22Rv1 (cell line): ENCODE measurements around the gene GARIN3.

Source experiments
- H3K27ac ChIP-seq: fragments of 450-650 bp; 2 replicates; pipeline ENCODE4 v1.5.1; 2017
- ZFX ChIP-seq: fragments of 450-650 bp; IDR thresholded peaks from 2 replicates; pipeline ENCODE4 v1.6.1; 2017; ENCODE audit warnings: antibody characterized with exemption, borderline replicate concordance
- TF ChIP-seq, protein P1 (sequence below): fragments of 450-650 bp; IDR thresholded peaks from 2 replicates; pipeline ENCODE4 v1.5.1; 2017; ENCODE audit warnings: mild to moderate bottlenecking

GARIN3 gene

DNA sequence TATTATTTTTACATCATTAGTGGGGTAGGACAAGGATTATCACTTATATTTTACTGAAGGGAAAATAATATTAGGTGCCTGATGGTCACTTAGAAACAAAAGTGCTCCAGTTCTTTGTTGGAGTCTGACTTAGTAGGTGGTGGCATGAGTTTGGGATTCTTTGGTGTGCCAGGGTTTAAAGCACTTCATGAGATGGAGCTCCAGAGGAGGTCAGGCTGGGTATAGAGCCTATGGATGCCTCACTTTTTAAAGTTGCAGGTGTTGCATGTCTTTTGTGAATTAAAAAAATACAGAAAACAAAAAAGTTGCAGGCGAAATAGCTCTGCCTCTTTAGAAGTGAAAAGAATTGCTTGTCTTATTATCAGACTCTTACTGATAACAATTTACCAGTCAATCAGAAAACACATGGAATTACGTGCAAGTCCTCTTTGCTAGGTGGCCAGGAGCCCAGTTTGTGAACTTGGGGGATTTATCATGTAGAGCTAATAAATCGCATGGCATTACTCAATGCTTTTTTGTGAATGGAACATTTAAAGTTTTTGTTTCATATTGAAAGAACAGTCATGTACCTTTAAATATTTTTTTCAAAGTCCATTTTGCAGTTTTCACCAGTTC, 16.2 kb upstream of the GARIN3 start:
- TF ChIP-seq, protein P1, sequence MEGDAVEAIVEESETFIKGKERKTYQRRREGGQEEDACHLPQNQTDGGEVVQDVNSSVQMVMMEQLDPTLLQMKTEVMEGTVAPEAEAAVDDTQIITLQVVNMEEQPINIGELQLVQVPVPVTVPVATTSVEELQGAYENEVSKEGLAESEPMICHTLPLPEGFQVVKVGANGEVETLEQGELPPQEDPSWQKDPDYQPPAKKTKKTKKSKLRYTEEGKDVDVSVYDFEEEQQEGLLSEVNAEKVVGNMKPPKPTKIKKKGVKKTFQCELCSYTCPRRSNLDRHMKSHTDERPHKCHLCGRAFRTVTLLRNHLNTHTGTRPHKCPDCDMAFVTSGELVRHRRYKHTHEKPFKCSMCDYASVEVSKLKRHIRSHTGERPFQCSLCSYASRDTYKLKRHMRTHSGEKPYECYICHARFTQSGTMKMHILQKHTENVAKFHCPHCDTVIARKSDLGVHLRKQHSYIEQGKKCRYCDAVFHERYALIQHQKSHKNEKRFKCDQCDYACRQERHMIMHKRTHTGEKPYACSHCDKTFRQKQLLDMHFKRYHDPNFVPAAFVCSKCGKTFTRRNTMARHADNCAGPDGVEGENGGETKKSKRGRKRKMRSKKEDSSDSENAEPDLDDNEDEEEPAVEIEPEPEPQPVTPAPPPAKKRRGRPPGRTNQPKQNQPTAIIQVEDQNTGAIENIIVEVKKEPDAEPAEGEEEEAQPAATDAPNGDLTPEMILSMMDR = no peak
- TF ChIP-seq ZFX = no peak
- H3K27ac ChIP-seq = no peak overlapping the region

DNA sequence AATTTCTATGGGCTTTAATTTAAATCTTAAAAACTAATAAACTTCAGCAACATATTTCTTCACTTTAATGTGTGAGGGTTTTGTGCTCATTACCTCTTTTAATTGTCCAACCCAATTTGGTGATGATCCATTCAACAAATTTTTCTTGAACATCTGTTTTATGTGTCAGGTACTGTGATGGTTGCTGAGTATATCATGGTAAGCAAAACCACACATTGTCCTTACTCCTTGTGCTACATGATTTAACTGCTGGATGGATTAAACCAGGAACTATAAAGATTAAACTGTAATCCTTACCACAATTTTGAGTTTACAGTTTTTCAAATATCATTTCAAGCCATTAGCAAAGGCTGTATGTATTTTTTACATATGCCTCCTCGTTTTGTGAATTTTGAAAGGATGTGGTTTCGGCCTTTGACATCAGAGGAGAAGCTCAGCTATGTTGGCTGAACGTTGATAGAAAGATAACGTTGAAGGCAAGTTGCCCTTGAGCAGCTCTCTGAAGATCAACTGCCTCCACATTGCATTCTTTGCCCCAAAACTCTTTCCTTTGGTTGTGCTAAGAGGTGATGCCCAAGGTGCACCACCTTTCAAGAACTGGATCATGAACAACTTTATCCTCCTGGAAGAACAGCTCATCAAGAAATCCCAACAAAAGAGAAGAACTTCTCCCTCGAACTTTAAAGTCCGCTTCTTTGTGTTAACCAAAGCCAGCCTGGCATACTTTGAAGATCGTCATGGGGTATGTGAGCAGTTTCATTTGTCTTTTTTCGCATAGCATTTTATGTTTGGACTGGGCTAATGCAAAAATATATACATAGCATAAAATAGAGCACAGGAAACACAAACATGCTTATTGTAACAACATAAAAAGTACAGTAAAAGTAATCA, 14.6 kb upstream of the GARIN3 start, which contains the start of gene ITK:
Gene ITK, plus strand, starts transcription at position 467 of the 891 bp plus-strand sequence. Its CDS starts 138 bp downstream, at position 605.
- H3K27ac ChIP-seq = no peak within 1 kb of the TSS
- no peak for TF ChIP-seq ZFX
- TF ChIP-seq, protein P1 = no peak

DNA sequence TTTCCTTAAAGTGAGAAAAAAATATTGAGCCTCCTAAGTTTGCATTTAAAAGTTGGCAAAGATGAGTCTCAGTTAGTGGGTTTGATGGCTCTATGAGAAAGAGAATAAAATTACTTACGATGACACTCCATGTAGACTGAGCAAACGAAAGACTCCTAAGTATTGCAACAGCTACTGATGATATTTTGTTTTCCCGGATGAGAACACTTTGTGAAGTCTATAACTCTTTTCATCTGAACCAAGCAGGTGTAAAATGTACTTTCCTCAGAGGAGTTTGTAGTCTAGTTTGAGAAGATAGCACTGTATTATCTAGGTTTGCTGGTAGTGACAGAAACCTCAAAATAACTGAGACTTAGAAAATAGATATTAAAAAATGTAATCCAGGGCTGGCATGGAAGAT, 12.9 kb upstream of the GARIN3 start:
- no peak for TF ChIP-seq ZFX
- TF ChIP-seq, protein P1 = no peak
- no peak overlapping the region for H3K27ac ChIP-seq

DNA sequence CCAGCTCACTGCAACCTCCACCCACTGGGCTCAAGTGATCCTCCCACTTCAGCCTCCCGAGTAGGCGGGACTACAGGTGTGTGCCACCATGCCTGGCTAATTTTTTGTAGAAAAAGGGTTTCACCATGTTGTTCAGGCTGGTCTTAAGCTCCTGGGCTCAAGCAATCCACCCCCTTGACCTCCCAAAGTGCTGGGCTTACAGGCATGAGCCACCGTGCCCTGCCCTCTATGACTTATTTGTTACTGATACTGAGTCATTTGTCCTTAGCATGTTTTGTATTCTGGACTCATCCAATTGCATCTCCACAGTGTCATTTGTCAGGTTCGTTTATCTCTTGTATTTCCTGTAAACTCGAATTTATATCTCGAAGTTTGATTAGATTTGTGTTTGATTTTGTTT, 11.9 kb upstream of the GARIN3 start:
- H3K27ac ChIP-seq = no peak overlapping the region
- TF ChIP-seq ZFX = no peak
- TF ChIP-seq, protein P1 = no peak

DNA sequence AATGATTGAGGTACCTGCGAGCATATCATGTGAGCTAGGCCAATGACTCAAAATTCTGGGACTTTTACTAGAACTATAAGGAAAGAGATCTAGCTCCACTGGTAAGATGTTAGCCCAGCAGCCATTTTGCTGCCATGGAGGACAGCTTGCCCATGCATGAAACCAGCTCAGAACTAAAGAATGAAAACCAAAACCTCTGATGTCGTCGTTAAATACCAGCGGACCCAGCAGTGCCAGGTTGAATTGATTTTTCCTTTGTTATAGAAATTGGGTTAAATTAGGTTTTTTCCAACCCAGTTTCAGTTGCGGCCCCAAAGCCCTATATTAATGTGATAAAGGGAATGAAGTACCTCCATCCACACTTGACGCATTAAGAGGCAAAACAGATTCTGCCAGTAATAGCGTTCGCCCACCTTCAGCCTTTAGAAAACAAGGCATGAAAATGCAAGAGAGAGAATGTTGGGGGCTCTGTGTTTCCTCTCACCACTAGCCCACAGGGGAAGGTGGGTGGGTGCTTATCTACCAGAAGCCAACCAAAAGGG, 9.1 kb upstream of the GARIN3 start:
- no peak overlapping the region for H3K27ac ChIP-seq
- TF ChIP-seq, protein P1 = no peak
- no peak for TF ChIP-seq ZFX

DNA sequence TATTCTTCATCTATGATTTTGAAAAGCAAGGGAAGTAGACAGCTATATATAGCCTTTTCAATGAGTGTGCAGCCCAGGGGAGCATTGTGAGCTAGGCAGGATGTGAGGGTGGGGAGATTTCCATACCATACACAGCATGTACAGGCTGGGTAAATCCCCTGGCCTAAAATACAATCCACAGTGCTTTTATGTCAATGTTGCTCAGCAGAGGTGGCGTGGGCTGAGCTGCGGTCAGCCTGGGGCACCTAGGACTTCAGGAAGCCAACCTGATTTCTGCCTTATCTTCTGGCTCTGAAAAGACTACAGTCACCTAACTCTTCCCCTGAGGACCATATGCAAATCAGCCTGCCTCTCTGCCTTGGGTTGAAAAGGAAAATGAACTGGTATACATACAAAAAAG, 6.3 kb upstream of the GARIN3 start:
- no peak for TF ChIP-seq ZFX
- TF ChIP-seq, protein P1 = no peak
- no peak overlapping the region for H3K27ac ChIP-seq
